Measurements from ENCODE around the gene SMARCD1. TPM values are rescaled to one million over a fixed set of nuclear protein-coding genes. Genes with fewer than 3 reads are reported as not detected.
A peak's percentile ranks its signal among the peaks of the same experiment; 100 is the strongest.

SMARCD1 gene
- total and polyA plus RNA-seq, 9 of the 15 experiments (the other 6 are each of a cell fraction or from before 2014, with no cell fraction given): 0.86 to 91.7 (median 48.0) TPM

DNA sequence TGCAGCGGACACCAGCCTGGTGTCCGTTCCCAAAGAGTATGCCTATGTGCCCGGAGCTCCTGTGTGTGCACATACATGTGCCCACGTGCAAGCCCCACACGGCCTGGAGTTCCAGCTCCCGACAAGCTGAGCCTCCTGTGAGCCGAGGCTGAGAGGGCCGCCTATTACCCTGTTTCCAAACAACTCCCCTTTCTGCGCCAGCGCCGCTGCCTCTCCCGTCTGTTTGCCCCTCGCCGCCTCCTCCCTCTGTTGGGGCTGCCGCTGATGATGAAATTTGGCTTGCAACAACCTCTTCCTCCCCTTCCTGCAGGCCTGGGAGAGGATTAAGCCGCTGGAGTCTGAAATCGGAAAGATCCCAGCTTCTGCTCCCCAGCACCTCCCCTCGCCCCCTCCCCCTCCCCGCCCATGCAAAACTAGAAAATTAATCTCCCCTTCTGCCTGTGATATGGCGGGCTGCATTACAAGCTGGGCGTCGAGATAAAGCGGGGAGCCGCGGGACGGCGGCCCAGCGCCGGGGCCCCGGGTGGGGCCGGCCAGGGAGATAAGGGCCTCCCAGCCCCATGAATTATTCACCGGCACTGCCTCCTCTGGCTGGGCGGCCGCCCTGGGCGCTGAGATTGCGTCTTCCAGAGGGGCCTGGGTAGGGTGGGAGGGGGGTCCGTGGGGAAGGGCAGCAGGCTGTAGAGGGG, 34.6 kb upstream of the SMARCD1 start (continued):
- TF ChIP-seq, protein P1, sequence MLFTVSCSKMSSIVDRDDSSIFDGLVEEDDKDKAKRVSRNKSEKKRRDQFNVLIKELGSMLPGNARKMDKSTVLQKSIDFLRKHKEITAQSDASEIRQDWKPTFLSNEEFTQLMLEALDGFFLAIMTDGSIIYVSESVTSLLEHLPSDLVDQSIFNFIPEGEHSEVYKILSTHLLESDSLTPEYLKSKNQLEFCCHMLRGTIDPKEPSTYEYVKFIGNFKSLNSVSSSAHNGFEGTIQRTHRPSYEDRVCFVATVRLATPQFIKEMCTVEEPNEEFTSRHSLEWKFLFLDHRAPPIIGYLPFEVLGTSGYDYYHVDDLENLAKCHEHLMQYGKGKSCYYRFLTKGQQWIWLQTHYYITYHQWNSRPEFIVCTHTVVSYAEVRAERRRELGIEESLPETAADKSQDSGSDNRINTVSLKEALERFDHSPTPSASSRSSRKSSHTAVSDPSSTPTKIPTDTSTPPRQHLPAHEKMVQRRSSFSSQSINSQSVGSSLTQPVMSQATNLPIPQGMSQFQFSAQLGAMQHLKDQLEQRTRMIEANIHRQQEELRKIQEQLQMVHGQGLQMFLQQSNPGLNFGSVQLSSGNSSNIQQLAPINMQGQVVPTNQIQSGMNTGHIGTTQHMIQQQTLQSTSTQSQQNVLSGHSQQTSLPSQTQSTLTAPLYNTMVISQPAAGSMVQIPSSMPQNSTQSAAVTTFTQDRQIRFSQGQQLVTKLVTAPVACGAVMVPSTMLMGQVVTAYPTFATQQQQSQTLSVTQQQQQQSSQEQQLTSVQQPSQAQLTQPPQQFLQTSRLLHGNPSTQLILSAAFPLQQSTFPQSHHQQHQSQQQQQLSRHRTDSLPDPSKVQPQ (CRISPR knock-in tag; IDR thresholded peaks at IDR 0.05; ENCODE audit: borderline replicate concordance): no peak
- TF ChIP-seq, protein P2, sequence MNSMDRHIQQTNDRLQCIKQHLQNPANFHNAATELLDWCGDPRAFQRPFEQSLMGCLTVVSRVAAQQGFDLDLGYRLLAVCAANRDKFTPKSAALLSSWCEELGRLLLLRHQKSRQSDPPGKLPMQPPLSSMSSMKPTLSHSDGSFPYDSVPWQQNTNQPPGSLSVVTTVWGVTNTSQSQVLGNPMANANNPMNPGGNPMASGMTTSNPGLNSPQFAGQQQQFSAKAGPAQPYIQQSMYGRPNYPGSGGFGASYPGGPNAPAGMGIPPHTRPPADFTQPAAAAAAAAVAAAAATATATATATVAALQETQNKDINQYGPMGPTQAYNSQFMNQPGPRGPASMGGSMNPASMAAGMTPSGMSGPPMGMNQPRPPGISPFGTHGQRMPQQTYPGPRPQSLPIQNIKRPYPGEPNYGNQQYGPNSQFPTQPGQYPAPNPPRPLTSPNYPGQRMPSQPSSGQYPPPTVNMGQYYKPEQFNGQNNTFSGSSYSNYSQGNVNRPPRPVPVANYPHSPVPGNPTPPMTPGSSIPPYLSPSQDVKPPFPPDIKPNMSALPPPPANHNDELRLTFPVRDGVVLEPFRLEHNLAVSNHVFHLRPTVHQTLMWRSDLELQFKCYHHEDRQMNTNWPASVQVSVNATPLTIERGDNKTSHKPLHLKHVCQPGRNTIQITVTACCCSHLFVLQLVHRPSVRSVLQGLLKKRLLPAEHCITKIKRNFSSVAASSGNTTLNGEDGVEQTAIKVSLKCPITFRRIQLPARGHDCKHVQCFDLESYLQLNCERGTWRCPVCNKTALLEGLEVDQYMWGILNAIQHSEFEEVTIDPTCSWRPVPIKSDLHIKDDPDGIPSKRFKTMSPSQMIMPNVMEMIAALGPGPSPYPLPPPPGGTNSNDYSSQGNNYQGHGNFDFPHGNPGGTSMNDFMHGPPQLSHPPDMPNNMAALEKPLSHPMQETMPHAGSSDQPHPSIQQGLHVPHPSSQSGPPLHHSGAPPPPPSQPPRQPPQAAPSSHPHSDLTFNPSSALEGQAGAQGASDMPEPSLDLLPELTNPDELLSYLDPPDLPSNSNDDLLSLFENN (IDR thresholded peaks at IDR 0.05; ENCODE audit: low read depth in 2 of 2, low read length in 2 of 2): peak in 1 of 2 experiments; percentile 99; a peak in 2 of 4 replicates
- TF ChIP-seq, protein P3, sequence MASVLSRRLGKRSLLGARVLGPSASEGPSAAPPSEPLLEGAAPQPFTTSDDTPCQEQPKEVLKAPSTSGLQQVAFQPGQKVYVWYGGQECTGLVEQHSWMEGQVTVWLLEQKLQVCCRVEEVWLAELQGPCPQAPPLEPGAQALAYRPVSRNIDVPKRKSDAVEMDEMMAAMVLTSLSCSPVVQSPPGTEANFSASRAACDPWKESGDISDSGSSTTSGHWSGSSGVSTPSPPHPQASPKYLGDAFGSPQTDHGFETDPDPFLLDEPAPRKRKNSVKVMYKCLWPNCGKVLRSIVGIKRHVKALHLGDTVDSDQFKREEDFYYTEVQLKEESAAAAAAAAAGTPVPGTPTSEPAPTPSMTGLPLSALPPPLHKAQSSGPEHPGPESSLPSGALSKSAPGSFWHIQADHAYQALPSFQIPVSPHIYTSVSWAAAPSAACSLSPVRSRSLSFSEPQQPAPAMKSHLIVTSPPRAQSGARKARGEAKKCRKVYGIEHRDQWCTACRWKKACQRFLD (CRISPR knock-in tag; IDR thresholded peaks at IDR 0.05): peak; percentile 99
- TF ChIP-seq MCM7 (IDR thresholded peaks at IDR 0.05) (no peak), HDAC8 (tag; IDR thresholded peaks at IDR 0.05) (no peak)
- TF ChIP-seq, protein P4, sequence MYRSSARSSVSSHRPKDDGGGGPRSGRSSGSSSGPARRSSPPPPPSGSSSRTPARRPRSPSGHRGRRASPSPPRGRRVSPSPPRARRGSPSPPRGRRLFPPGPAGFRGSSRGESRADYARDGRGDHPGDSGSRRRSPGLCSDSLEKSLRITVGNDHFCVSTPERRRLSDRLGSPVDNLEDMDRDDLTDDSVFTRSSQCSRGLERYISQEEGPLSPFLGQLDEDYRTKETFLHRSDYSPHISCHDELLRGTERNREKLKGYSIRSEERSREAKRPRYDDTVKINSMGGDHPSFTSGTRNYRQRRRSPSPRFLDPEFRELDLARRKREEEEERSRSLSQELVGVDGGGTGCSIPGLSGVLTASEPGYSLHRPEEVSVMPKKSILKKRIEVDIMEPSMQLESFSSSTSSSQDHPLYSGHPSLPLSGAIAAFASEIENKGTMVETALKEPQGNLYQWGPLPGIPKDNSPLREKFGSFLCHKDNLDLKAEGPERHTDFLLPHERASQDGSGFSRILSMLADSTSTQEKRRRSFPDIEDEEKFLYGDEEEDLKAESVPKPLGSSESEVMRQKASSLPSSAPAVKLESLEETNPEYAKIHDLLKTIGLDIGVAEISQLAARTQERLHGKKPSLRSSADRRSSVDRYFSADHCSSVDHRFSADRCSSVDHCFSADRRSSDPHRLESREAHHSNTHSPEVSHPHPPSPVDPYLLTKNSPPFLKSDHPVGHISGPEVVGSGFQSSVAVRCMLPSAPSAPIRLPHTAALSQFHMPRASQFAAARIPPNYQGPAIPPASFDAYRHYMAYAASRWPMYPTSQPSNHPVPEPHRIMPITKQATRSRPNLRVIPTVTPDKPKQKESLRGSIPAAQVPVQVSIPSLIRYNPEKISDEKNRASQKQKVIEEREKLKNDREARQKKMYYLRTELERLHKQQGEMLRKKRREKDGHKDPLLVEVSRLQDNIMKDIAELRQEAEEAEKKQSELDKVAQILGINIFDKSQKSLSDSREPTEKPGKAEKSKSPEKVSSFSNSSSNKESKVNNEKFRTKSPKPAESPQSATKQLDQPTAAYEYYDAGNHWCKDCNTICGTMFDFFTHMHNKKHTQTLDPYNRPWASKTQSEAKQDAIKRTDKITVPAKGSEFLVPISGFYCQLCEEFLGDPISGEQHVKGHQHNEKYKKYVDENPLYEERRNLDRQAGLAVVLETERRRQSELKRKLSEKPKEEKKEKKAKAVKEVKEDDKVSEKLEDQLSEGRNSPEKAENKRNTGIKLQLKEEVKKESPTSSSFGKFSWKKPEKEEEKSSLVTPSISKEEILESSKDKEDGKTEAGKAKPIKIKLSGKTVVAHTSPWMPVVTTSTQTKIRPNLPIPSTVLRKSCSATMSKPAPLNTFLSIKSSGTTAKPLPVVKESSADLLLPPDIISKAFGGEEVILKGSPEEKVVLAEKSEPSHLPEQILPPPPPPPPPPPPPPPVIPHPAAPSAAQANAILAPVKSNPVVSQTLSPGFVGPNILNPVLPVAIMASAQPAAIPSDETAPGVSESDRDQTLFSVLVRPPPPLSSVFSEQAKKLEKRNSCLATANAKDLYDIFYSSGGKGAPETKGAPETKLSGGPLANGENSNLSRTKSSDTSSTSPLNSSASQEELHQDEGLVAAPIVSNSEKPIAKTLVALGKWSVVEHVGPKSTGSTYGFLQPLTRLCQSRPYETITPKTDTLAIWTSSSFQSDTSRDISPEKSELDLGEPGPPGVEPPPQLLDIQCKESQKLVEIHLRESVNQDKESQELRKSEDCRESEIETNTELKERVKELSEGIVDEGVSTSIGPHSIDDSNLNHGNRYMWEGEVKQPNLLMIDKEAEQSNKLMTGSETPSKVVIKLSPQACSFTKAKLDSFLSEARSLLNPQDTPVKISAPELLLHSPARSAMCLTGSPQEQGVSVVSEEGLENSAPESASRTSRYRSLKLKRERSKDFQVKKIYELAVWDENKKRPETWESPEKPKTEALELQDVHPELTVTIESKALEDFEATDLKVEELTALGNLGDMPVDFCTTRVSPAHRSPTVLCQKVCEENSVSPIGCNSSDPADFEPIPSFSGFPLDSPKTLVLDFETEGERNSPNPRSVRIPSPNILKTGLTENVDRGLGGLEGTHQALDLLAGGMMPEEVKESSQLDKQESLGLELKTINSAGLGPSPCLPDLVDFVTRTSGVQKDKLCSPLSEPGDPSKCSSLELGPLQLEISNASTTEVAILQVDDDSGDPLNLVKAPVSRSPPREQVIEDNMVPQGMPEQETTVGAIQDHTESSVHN (IDR thresholded peaks at IDR 0.05; ENCODE audit: borderline replicate concordance in 1 of 2, low read depth in 1 of 2): no peak
- TF ChIP-seq, protein P5, sequence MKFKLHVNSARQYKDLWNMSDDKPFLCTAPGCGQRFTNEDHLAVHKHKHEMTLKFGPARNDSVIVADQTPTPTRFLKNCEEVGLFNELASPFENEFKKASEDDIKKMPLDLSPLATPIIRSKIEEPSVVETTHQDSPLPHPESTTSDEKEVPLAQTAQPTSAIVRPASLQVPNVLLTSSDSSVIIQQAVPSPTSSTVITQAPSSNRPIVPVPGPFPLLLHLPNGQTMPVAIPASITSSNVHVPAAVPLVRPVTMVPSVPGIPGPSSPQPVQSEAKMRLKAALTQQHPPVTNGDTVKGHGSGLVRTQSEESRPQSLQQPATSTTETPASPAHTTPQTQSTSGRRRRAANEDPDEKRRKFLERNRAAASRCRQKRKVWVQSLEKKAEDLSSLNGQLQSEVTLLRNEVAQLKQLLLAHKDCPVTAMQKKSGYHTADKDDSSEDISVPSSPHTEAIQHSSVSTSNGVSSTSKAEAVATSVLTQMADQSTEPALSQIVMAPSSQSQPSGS (CRISPR knock-in tag; IDR thresholded peaks at IDR 0.05): no peak

All from K562 (cell line).